ENCODE measurements around the gene RAPGEF2. TPM values are rescaled to one million over a fixed set of nuclear protein-coding genes. Genes with fewer than 3 reads are reported as not detected.
"Not testable (repeated sequence)": the region's sequence is repeated elsewhere in the genome, so short reads cannot be mapped to it uniquely, and the experiment has no call there.

Gene RAPGEF2
- total and polyA plus RNA-seq, 2 experiments from 2014 or later, result 10.2 to 63.1 TPM

DNA sequence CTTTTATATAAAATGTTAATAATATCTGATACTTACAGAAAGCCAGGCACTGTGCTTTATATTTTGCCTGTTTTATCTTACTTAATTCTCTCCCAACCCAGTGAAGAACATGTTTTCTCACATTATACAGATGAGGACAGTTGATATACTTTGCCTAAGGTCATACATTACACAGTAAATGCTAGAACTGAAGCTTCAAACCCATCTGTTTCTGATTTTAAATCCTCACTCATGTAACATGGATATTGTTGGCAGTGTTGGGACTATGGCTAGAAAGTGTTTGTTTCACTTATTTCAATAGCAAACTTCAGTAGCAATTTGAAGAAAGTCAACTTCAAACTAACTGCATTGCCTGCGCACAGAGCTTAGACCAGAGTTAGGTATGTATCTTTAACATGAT is 57.4 kb downstream of the RAPGEF2 start (continued):
- TF ChIP-seq, protein P1, sequence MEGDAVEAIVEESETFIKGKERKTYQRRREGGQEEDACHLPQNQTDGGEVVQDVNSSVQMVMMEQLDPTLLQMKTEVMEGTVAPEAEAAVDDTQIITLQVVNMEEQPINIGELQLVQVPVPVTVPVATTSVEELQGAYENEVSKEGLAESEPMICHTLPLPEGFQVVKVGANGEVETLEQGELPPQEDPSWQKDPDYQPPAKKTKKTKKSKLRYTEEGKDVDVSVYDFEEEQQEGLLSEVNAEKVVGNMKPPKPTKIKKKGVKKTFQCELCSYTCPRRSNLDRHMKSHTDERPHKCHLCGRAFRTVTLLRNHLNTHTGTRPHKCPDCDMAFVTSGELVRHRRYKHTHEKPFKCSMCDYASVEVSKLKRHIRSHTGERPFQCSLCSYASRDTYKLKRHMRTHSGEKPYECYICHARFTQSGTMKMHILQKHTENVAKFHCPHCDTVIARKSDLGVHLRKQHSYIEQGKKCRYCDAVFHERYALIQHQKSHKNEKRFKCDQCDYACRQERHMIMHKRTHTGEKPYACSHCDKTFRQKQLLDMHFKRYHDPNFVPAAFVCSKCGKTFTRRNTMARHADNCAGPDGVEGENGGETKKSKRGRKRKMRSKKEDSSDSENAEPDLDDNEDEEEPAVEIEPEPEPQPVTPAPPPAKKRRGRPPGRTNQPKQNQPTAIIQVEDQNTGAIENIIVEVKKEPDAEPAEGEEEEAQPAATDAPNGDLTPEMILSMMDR (conservative IDR thresholded peaks at IDR 0.05; ENCODE audit: low read depth in 2 of 2), result no peak
- TF ChIP-seq ZNF114 (CRISPR knock-in tag; IDR thresholded peaks at IDR 0.05), result no peak
- TF ChIP-seq NANOG (IDR thresholded peaks at IDR 0.05; ENCODE audit: borderline replicate concordance), result no peak
- TF ChIP-seq, protein P2, sequence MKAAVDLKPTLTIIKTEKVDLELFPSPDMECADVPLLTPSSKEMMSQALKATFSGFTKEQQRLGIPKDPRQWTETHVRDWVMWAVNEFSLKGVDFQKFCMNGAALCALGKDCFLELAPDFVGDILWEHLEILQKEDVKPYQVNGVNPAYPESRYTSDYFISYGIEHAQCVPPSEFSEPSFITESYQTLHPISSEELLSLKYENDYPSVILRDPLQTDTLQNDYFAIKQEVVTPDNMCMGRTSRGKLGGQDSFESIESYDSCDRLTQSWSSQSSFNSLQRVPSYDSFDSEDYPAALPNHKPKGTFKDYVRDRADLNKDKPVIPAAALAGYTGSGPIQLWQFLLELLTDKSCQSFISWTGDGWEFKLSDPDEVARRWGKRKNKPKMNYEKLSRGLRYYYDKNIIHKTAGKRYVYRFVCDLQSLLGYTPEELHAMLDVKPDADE (IDR thresholded peaks at IDR 0.05), result no peak
- TF ChIP-seq EZH2phosphoT487 (IDR thresholded peaks at IDR 0.05; ENCODE audit: unreplicated experiment), result no peak

DNA sequence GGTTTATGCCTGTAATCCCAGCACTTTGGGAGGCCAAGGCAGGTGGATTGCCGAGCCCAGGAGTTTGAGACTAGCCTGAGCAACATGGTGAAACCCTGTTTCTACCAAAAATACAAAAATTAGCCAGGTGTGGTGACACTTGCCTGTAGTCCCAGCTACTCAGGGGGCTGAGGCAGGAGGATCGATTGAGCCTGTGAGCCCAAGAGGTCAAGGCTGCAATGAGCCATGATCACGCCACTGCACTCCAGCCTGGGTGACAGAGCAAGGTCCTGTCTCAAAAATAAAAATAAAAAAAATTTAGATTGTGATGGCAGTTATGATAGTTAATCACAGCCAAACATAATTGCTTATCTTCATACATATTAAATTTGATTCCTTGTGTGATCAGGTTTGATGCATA is 58.6 kb downstream of the RAPGEF2 start:
- not testable (repeated sequence) for H3K36me3 ChIP-seq (ENCODE audit: insufficient read depth); DNase-seq (ENCODE audit: low spot score); H3K4me3 Mint-ChIP-seq; H2AFZ ChIP-seq; H3K27ac ChIP-seq (ENCODE audit: low read depth); H3K27me3 Mint-ChIP-seq (ENCODE audit: insufficient read depth, low read depth, poor library complexity); H3K4me2 ChIP-seq; H3K9me2 ChIP-seq (ENCODE audit: insufficient read depth); H3K36me3 Mint-ChIP-seq (ENCODE audit: low read depth); H4K20me1 ChIP-seq (replicated peaks; ENCODE audit: insufficient read depth); ATAC-seq; H3K9me3 Mint-ChIP-seq; H3F3A ChIP-seq (replicated peaks; ENCODE audit: low read depth); H3K4me3 ChIP-seq; H3K27me3 ChIP-seq (ENCODE audit: insufficient read depth); H3K27ac Mint-ChIP-seq
- peaks cover 41% of the 10 kb centered on the region for H3K4me1 Mint-ChIP-seq
- Histone ChIP-seq H3K4me1 (ENCODE audit: insufficient read depth) (peaks cover 30% of the 10 kb centered on the region), H3K79me2 (replicated peaks; ENCODE audit: insufficient read depth) (peaks cover 97% of the 10 kb centered on the region)

DNA sequence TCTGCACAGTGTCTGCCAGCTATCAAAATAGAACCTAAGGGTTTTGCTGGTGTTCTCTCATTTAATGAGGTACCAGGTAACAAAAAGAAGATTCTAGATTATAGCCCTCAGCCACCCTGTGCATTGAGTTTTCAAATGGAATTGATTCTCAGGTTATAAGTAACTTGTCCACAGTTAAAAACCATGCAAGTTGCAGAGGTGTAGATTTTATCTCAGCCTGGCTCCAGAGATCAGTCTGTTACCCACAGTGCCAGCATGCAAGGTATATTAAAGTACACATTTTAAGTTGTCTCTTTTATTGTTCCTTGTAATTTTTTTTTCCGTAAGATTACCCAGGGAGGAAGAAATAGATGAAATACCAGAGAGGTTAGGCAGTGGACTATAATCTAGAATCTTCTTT is 59.7 kb downstream of the RAPGEF2 start:
- peaks cover 97% of the 10 kb centered on the region for H3K79me2 ChIP-seq (replicated peaks; ENCODE audit: insufficient read depth)
- H3K4me2 ChIP-seq, result no peak overlapping the region
- ATAC-seq, result no peak
- Mint-ChIP-seq H3K36me3 (ENCODE audit: low read depth) (no peaks in the 10 kb centered on the region), H3K27ac (no peak overlapping the region), H3K9me3 (no peaks in the 10 kb centered on the region), H3K4me1 (peaks cover 37% of the 10 kb centered on the region), H3K27me3 (ENCODE audit: insufficient read depth, low read depth, poor library complexity) (no peaks in the 10 kb centered on the region), H3K4me3 (no peak overlapping the region)
- H3K27ac ChIP-seq (ENCODE audit: low read depth), result no peak overlapping the region
- H3F3A ChIP-seq (replicated peaks; ENCODE audit: low read depth), result no peaks in the 10 kb centered on the region
- H3K4me3 ChIP-seq, result no peak overlapping the region
- H4K20me1 ChIP-seq (replicated peaks; ENCODE audit: insufficient read depth), result no peaks in the 10 kb centered on the region; the same call in 1 of the 2 replicates
- no peaks in the 10 kb centered on the region for H3K27me3 ChIP-seq (ENCODE audit: insufficient read depth)
- H3K4me1 ChIP-seq (ENCODE audit: insufficient read depth), result peaks cover 19% of the 10 kb centered on the region
- DNase-seq (ENCODE audit: low spot score), result no peak
- no peaks in the 10 kb centered on the region for H3K36me3 ChIP-seq (ENCODE audit: insufficient read depth)
- no peaks in the 10 kb centered on the region for H3K9me2 ChIP-seq (ENCODE audit: insufficient read depth)
- no peak overlapping the region for H2AFZ ChIP-seq
- no peak for TF ChIP-seq ZNF331 (CRISPR knock-in tag; IDR thresholded peaks at IDR 0.05; ENCODE audit: low read depth)
- TF ChIP-seq, protein P1 (conservative IDR thresholded peaks at IDR 0.05; ENCODE audit: low read depth in 2 of 2), result no peak
- TF ChIP-seq NANOG (IDR thresholded peaks at IDR 0.05; ENCODE audit: borderline replicate concordance), result no peak
- TF ChIP-seq EZH2phosphoT487 (IDR thresholded peaks at IDR 0.05; ENCODE audit: unreplicated experiment), result no peak
- TF ChIP-seq, protein P3, sequence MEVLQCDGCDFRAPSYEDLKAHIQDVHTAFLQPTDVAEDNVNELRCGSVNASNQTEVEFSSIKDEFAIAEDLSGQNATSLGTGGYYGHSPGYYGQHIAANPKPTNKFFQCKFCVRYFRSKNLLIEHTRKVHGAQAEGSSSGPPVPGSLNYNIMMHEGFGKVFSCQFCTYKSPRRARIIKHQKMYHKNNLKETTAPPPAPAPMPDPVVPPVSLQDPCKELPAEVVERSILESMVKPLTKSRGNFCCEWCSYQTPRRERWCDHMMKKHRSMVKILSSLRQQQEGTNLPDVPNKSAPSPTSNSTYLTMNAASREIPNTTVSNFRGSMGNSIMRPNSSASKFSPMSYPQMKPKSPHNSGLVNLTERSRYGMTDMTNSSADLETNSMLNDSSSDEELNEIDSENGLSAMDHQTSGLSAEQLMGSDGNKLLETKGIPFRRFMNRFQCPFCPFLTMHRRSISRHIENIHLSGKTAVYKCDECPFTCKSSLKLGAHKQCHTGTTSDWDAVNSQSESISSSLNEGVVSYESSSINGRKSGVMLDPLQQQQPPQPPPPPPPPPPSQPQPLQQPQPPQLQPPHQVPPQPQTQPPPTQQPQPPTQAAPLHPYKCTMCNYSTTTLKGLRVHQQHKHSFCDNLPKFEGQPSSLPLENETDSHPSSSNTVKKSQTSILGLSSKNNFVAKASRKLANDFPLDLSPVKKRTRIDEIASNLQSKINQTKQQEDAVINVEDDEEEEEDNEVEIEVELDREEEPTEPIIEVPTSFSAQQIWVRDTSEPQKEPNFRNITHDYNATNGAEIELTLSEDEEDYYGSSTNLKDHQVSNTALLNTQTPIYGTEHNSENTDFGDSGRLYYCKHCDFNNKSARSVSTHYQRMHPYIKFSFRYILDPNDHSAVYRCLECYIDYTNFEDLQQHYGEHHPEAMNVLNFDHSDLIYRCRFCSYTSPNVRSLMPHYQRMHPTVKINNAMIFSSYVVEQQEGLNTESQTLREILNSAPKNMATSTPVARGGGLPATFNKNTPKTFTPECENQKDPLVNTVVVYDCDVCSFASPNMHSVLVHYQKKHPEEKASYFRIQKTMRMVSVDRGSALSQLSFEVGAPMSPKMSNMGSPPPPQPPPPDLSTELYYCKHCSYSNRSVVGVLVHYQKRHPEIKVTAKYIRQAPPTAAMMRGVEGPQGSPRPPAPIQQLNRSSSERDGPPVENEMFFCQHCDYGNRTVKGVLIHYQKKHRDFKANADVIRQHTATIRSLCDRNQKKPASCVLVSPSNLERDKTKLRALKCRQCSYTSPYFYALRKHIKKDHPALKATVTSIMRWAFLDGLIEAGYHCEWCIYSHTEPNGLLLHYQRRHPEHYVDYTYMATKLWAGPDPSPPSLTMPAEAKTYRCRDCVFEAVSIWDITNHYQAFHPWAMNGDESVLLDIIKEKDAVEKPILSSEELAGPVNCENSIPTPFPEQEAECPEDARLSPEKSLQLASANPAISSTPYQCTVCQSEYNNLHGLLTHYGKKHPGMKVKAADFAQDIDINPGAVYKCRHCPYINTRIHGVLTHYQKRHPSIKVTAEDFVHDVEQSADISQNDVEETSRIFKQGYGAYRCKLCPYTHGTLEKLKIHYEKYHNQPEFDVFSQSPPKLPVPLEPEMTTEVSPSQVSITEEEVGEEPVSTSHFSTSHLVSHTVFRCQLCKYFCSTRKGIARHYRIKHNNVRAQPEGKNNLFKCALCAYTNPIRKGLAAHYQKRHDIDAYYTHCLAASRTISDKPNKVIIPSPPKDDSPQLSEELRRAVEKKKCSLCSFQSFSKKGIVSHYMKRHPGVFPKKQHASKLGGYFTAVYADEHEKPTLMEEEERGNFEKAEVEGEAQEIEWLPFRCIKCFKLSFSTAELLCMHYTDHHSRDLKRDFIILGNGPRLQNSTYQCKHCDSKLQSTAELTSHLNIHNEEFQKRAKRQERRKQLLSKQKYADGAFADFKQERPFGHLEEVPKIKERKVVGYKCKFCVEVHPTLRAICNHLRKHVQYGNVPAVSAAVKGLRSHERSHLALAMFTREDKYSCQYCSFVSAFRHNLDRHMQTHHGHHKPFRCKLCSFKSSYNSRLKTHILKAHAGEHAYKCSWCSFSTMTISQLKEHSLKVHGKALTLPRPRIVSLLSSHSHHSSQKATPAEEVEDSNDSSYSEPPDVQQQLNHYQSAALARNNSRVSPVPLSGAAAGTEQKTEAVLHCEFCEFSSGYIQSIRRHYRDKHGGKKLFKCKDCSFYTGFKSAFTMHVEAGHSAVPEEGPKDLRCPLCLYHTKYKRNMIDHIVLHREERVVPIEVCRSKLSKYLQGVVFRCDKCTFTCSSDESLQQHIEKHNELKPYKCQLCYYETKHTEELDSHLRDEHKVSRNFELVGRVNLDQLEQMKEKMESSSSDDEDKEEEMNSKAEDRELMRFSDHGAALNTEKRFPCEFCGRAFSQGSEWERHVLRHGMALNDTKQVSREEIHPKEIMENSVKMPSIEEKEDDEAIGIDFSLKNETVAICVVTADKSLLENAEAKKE (CRISPR knock-in tag; IDR thresholded peaks at IDR 0.05), result no peak
- TF ChIP-seq ZNF114 (CRISPR knock-in tag; IDR thresholded peaks at IDR 0.05), result no peak
